Measurements from ENCODE around the gene FGF2.

The FGF2 gene

DNA sequence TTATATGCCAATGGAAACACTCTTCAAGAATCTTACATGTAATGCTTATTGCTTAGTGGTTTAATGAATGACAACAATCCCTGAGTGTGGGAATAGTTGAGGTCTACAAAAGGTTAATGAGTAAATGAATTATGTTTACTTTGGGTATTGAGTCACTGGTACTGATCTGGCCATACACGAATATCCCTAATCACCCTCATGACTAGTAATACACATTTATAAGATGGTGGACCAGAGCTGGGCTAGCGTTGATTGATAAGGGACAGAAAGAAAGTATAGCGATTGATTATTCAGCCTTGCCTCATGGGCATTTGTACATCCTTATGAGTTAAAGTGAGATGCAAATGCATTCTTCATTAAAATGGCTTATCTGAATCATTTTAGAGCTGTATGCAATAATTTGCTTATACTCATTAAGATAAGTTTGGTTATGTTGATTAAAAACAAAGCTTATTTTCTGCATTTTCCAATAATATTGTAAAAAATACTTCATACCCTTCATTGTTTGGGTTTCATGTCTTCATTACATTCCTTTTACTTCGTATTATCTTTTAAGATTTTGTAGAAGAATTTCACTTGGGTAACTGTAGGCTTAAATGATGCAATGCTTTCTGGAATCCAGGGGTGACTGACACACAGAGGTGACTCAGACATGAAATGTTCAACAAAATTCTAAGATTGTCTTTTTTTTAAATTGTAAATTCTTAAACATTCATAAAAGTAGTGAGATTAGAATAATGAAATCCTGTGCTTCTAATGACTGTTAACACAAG, 47.4 kb downstream of the FGF2 start:
- no peak overlapping the region for H3K27ac ChIP-seq (ENCODE audit: low read length)
- no peaks in the 10 kb centered on the region for H3K36me3 ChIP-seq (replicated peaks; ENCODE audit: insufficient read depth, low read length)
- H3K4me2 ChIP-seq (ENCODE audit: low read depth, low read length) = no peak overlapping the region
- H3K79me2 ChIP-seq (ENCODE audit: low read length) = no peaks in the 10 kb centered on the region
- H3K4me3 ChIP-seq (ENCODE audit: low read length) = no peak overlapping the region
- H3K4me1 ChIP-seq (ENCODE audit: low read length) = no peaks in the 10 kb centered on the region
- TF ChIP-seq, protein P1, sequence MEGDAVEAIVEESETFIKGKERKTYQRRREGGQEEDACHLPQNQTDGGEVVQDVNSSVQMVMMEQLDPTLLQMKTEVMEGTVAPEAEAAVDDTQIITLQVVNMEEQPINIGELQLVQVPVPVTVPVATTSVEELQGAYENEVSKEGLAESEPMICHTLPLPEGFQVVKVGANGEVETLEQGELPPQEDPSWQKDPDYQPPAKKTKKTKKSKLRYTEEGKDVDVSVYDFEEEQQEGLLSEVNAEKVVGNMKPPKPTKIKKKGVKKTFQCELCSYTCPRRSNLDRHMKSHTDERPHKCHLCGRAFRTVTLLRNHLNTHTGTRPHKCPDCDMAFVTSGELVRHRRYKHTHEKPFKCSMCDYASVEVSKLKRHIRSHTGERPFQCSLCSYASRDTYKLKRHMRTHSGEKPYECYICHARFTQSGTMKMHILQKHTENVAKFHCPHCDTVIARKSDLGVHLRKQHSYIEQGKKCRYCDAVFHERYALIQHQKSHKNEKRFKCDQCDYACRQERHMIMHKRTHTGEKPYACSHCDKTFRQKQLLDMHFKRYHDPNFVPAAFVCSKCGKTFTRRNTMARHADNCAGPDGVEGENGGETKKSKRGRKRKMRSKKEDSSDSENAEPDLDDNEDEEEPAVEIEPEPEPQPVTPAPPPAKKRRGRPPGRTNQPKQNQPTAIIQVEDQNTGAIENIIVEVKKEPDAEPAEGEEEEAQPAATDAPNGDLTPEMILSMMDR (IDR thresholded peaks at IDR 0.05; ENCODE audit: low read length) = no peak
- TF ChIP-seq EZH2 (optimal IDR thresholded peaks at IDR 0.05; ENCODE audit: low read depth, low read length) (no peak), EZH2phosphoT487 (IDR thresholded peaks at IDR 0.05; ENCODE audit: low read length) (no peak)
- DNase-seq = no peak
- no peaks in the 10 kb centered on the region for H3F3A ChIP-seq (ENCODE audit: insufficient read depth, low read length)
- H3K27me3 ChIP-seq (replicated peaks; ENCODE audit: insufficient read depth, low read length) = no peaks in the 10 kb centered on the region
- no peaks in the 10 kb centered on the region for H3K9me3 ChIP-seq (replicated peaks; ENCODE audit: insufficient read depth, low read length)
- H3K9me2 ChIP-seq (replicated peaks; ENCODE audit: insufficient read depth, low read length) = no peaks in the 10 kb centered on the region
- no peak overlapping the region for H2AFZ ChIP-seq (ENCODE audit: low read length)
- H3K9ac ChIP-seq (ENCODE audit: low read length) = no peak overlapping the region
- no peaks in the 10 kb centered on the region for H4K20me1 ChIP-seq (ENCODE audit: insufficient read depth, low read length)

DNA sequence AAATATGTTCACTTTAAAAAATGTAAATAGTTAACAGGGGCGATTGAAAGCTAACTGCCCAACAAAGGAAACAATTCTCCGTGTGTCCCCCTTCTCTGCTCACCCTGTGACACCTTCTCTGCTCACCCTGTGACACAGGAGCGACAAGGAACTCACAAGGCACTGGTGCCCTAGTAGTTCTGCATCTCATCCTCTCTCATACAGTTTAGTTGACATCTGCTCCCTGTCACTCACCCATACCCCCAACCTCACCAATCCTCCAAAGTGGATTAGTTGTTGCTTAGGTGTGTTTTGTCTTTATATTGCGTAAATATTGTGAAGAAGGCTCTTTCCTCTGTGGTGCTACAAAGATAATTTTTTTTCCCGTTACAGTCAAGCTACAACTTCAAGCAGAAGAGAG, 49.3 kb downstream of the FGF2 start:
- no peak for DNase-seq
- no peak overlapping the region for H3K4me2 ChIP-seq (ENCODE audit: low read depth, low read length)
- H3K4me3 ChIP-seq (ENCODE audit: low read length) = no peak overlapping the region
- H2AFZ ChIP-seq (ENCODE audit: low read length) = no peak overlapping the region
- H3F3A ChIP-seq (ENCODE audit: insufficient read depth, low read length) = no peaks in the 10 kb centered on the region
- no peaks in the 10 kb centered on the region for H3K79me2 ChIP-seq (ENCODE audit: low read length)
- H4K20me1 ChIP-seq (ENCODE audit: insufficient read depth, low read length) = no peaks in the 10 kb centered on the region
- H3K27me3 ChIP-seq (replicated peaks; ENCODE audit: insufficient read depth, low read length) = no peaks in the 10 kb centered on the region
- no peak overlapping the region for H3K9ac ChIP-seq (ENCODE audit: low read length)
- H3K9me2 ChIP-seq (replicated peaks; ENCODE audit: insufficient read depth, low read length) = no peaks in the 10 kb centered on the region
- H3K9me3 ChIP-seq (replicated peaks; ENCODE audit: insufficient read depth, low read length) = no peaks in the 10 kb centered on the region
- H3K27ac ChIP-seq (ENCODE audit: low read length) = no peak overlapping the region
- no peak for TF ChIP-seq EZH2phosphoT487 (IDR thresholded peaks at IDR 0.05; ENCODE audit: low read length)
- H3K4me1 ChIP-seq (ENCODE audit: low read length) = no peaks in the 10 kb centered on the region
- no peaks in the 10 kb centered on the region for H3K36me3 ChIP-seq (replicated peaks; ENCODE audit: insufficient read depth, low read length)

DNA sequence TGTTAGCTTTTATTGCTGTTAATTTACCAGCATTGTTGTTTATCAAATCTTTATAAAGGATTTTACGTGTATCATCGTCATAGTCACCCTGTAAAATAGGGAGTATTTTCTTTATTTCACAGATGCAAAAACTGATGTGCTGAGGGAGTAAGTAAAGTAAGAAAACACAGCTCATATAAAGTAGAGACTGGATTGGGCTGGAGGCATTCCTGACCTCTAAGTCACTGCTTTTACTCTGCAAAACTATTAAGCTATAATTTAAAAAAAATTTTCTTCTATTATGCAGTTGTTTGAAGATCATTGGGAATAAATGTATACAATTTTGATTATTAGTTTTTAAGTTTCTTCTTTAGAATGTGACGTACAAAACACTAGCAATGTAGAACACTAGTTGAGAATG, 49.8 kb downstream of the FGF2 start:
- DNase-seq = no peak

More for the DNA sequence above, 49.8 kb downstream of the FGF2 start:
- H3K27ac ChIP-seq (ENCODE audit: low read length) = no peak overlapping the region
- no peaks in the 10 kb centered on the region for H4K20me1 ChIP-seq (ENCODE audit: insufficient read depth, low read length)
- H2AFZ ChIP-seq (ENCODE audit: low read length) = no peak overlapping the region
- H3K36me3 ChIP-seq (replicated peaks; ENCODE audit: insufficient read depth, low read length) = no peaks in the 10 kb centered on the region
- no peak for TF ChIP-seq EZH2phosphoT487 (IDR thresholded peaks at IDR 0.05; ENCODE audit: low read length)
- no peak for TF ChIP-seq EZH2 (optimal IDR thresholded peaks at IDR 0.05; ENCODE audit: low read depth, low read length)
- TF ChIP-seq, protein P1 (IDR thresholded peaks at IDR 0.05; ENCODE audit: low read length) = no peak
- no peak overlapping the region for H3K4me3 ChIP-seq (ENCODE audit: low read length)
- H3K4me1 ChIP-seq (ENCODE audit: low read length) = no peaks in the 10 kb centered on the region
- no peaks in the 10 kb centered on the region for H3K9me2 ChIP-seq (replicated peaks; ENCODE audit: insufficient read depth, low read length)
- no peaks in the 10 kb centered on the region for H3K79me2 ChIP-seq (ENCODE audit: low read length)
- H3K9me3 ChIP-seq (replicated peaks; ENCODE audit: insufficient read depth, low read length) = no peaks in the 10 kb centered on the region
- no peak overlapping the region for H3K4me2 ChIP-seq (ENCODE audit: low read depth, low read length)
- H3F3A ChIP-seq (ENCODE audit: insufficient read depth, low read length) = no peaks in the 10 kb centered on the region
- H3K27me3 ChIP-seq (replicated peaks; ENCODE audit: insufficient read depth, low read length) = no peaks in the 10 kb centered on the region
- H3K9ac ChIP-seq (ENCODE audit: low read length) = no peak overlapping the region

Measured in MM.1S (cell line).